Hepatocyte (in vitro differentiated cells): ENCODE results near the gene WNT7B. TPM values are rescaled to one million over a fixed set of nuclear protein-coding genes. Genes with fewer than 3 reads are reported as not detected.

ENCODE experiments used
- DNase-seq: peaks from one replicate; pipeline ENCODE4 v3.0.0-alpha.2; 2016; ENCODE audit warnings: low spot score
- H2AFZ ChIP-seq: fragments of 200-600 bp; sonication (generic); 2 replicates; pipeline ENCODE4 v1.6.0; 2016; ENCODE audit warnings: antibody characterized with exemption, mild to moderate bottlenecking
- H3K27ac ChIP-seq: fragments of 200-600 bp; sonication (generic); 2 replicates; pipeline ENCODE4 v1.5.1; 2016; ENCODE audit warnings: mild to moderate bottlenecking
- H3K27me3 ChIP-seq: fragments of 200-600 bp; sonication (generic); 2 replicates; pipeline ENCODE4 v1.6.1; 2016
- H3K36me3 ChIP-seq: fragments of 200-600 bp; sonication (generic); replicated peaks from 2 replicates; pipeline ENCODE4 v1.5.1; 2016; ENCODE audit warnings: low read depth; ENCODE audit not compliant: insufficient read depth
- H3K4me1 ChIP-seq: fragments of 200-600 bp; sonication (generic); 2 replicates; pipeline ENCODE4 v1.5.1; 2016; ENCODE audit warnings: mild to moderate bottlenecking, moderate library complexity; ENCODE audit not compliant: insufficient read depth
- H3K4me2 ChIP-seq: fragments of 200-600 bp; sonication (generic); 2 replicates; pipeline ENCODE4 v1.6.0; 2016
- H3K4me3 ChIP-seq: fragments of 200-600 bp; sonication (generic); 2 replicates; pipeline ENCODE4 v1.5.1; 2016; ENCODE audit warnings: mild to moderate bottlenecking
- H3K79me2 ChIP-seq: fragments of 200-600 bp; sonication (generic); 2 replicates; pipeline ENCODE4 v1.6.0; 2017; ENCODE audit warnings: mild to moderate bottlenecking
- H3K9me2 ChIP-seq: fragments of 200-600 bp; sonication (generic); replicated peaks from 2 replicates; pipeline ENCODE4 v1.6.0; 2017; ENCODE audit warnings: mild to moderate bottlenecking; ENCODE audit not compliant: insufficient read depth
- H3K9me3 ChIP-seq: fragments of 200-600 bp; sonication (generic); 2 replicates; pipeline ENCODE4 v1.5.1; 2016; ENCODE audit warnings: low read depth, mild to moderate bottlenecking
- H4K20me1 ChIP-seq: fragments of 200-600 bp; sonication (generic); 2 replicates; pipeline ENCODE4 v1.6.0; 2016; ENCODE audit warnings: mild to moderate bottlenecking; ENCODE audit not compliant: insufficient read depth, poor library complexity, severe bottlenecking
- CTCF ChIP-seq: fragments of 200-600 bp; sonication (generic); IDR thresholded peaks from 2 replicates; pipeline ENCODE4 v1.5.1; 2016; ENCODE audit warnings: antibody characterized with exemption, mild to moderate bottlenecking; ENCODE audit not compliant: poor library complexity
- EZH2 ChIP-seq: fragments of 200-600 bp; sonication (generic); IDR thresholded peaks from 2 replicates; pipeline ENCODE4 v1.6.1; 2016; ENCODE audit warnings: antibody characterized with exemption, mild to moderate bottlenecking, borderline replicate concordance
- EZH2phosphoT487 ChIP-seq: fragments of 200-600 bp; sonication (generic); IDR thresholded peaks from one replicate; pipeline ENCODE4 v1.6.1; 2018; ENCODE audit warnings: antibody characterized with exemption, mild to moderate bottlenecking, low read depth, moderate library complexity; ENCODE audit not compliant: unreplicated experiment, severe bottlenecking
- WGBS: methylation state at CpG from one replicate; pipeline ENCODE4 v1.1.6; 2016; ENCODE audit warnings: low lambda C conversion rate; ENCODE audit errors: missing lambda C conversion rate; 5-methylcytosine and 5-hydroxymethylcytosine counted together
- polyA plus RNA-seq: library from polyadenylated mRNA; unstranded; fragments of >200 nt; fragmentation: Nextera tagmentation; extraction: Ambion mirVana; gene quantifications from 2 replicates; pipeline ENCODE4 v1.2.1, GENCODE V29; 2016
- total RNA-seq: library from RNA; depleted of rRNA; stranded (reverse); fragments of >200 nt; gene quantifications from 2 replicates; pipeline ENCODE4 v1.2.3, GENCODE V29; 2014

Gene WNT7B
- total and polyA plus RNA-seq, 2 experiments from 2014 or later, result 1.9 to 2.4 TPM

- no peak overlapping the region for H3K4me3 ChIP-seq
Measured at GRCh38 chr22:45972091-45972888, 4.7 kb downstream of the WNT7B start.

GRCh38 chr22:45971408-45972028 is 5.4 kb downstream of the WNT7B start:
- H3K4me2 ChIP-seq, result peak overlapping the region; percentile 89
- no peak overlapping the region for H2AFZ ChIP-seq
- H3K27me3 ChIP-seq, result peaks cover 62% of the 10 kb centered on the region
- peaks cover 15% of the 10 kb centered on the region for H3K4me1 ChIP-seq
- H3K79me2 ChIP-seq, result no peaks in the 10 kb centered on the region
- no peaks in the 10 kb centered on the region for H3K36me3 ChIP-seq
- no peak overlapping the region for H3K4me3 ChIP-seq
- DNase-seq, result no peak
- peak; percentile 91 for TF ChIP-seq EZH2
- TF ChIP-seq EZH2phosphoT487, result peak; percentile 77
- TF ChIP-seq CTCF, result no peak
- no peaks in the 10 kb centered on the region for H3K9me3 ChIP-seq
- no peaks in the 10 kb centered on the region for H3K9me2 ChIP-seq
- no peak overlapping the region for H3K27ac ChIP-seq
- WGBS, result 6% methylated on average over 60 of the region's 66 CpGs
- H4K20me1 ChIP-seq, result no peaks in the 10 kb centered on the region

More at GRCh38 chr22:45972091-45972888, 4.7 kb downstream of the WNT7B start:
- Histone ChIP-seq H3K4me2 (peak overlapping the region; percentile 89), H3K9me3 (no peaks in the 10 kb centered on the region), H2AFZ (no peak overlapping the region), H3K9me2 (no peaks in the 10 kb centered on the region), H3K79me2 (no peaks in the 10 kb centered on the region), H3K27ac (no peak overlapping the region), H3K36me3 (no peaks in the 10 kb centered on the region), H4K20me1 (no peaks in the 10 kb centered on the region), H3K27me3 (peaks cover 66% of the 10 kb centered on the region), H3K4me1 (peaks cover 16% of the 10 kb centered on the region)
- no peak for DNase-seq
- WGBS, result 20% methylated on average over 54 of the region's 83 CpGs
- TF ChIP-seq EZH2phosphoT487, result peak; percentile 29
- no peak for TF ChIP-seq EZH2

- Histone ChIP-seq H3K27ac (no peak overlapping the region), H2AFZ (no peak overlapping the region), H3K79me2 (no peaks in the 10 kb centered on the region), H3K9me2 (no peaks in the 10 kb centered on the region), H3K9me3 (no peaks in the 10 kb centered on the region), H3K4me2 (peak overlapping the region; percentile 89), H3K36me3 (no peaks in the 10 kb centered on the region), H3K4me3 (no peak overlapping the region), H4K20me1 (no peaks in the 10 kb centered on the region), H3K4me1 (peaks cover 12% of the 10 kb centered on the region), H3K27me3 (peaks cover 59% of the 10 kb centered on the region)
- no peak for TF ChIP-seq EZH2phosphoT487
- TF ChIP-seq EZH2, result no peak
- TF ChIP-seq CTCF, result no peak
- DNase-seq, result no peak
- 4% methylated on average over 36 of the region's 40 CpGs for WGBS
Measured at GRCh38 chr22:45970705-45971407, 6.1 kb downstream of the WNT7B start.
